HCT116 (cell line): ENCODE measurements around the gene NXN. TPM values are rescaled to one million over a fixed set of nuclear protein-coding genes. Genes with fewer than 3 reads are reported as not detected.

ENCODE experiments used
- ATAC-seq: fragments of 200-7000 bp; cut with Tn5 transposase; 2 replicates; pipeline ENCODE4 v1.9.1; 2020; ENCODE audit warnings: mild to moderate bottlenecking, moderate library complexity
- BruUV-seq: library from RNA; stranded (reverse); fragments of 400-500 nt; replicated peaks from 2 replicates; lab custom pipeline; 2021; lab: Mats Ljungman, UMichigan
- CTCF ChIA-PET: fragments of 300-600 bp; sonication (Branson Sonifier 250); formaldehyde crosslinking; loops from one replicate; lab custom pipeline; 2021; ENCODE audit warnings: antibody characterized with exemption; lab: Charles Lee
- POLR2A ChIA-PET: fragments of 300-600, 350-600 bp; sonication (Branson Sonifier 250); formaldehyde crosslinking; loops from one replicate; lab custom pipeline; 2021; ENCODE audit warnings: antibody characterized with exemption; lab: Charles Lee
- RAD21 ChIA-PET, 2 experiments: fragments of 300-600 bp; sonication (Branson Sonifier 250); formaldehyde crosslinking; loops; one replicate each; lab custom pipeline; 2023; ENCODE audit warnings: low total read pairs in 2 of 2; ENCODE audit not compliant: uncharacterized antibody in 2 of 2, unreplicated experiment in 2 of 2, low non-redundant PET in 1 of 2; lab: Charles Lee
- DNase-seq: peaks from one replicate; pipeline ENCODE4 v3.0.0-alpha.2; 2010; ENCODE audit warnings: low read depth, low spot score
- H2AFZ ChIP-seq: fragments of 200-600 bp; shearing (Covaris generic), sonication (generic); 2 replicates; pipeline ENCODE4 v1.6.1; 2017; ENCODE audit warnings: low read depth, mixed run types, mixed read lengths, antibody characterized with exemption, low read length; ENCODE audit not compliant: poor library complexity, severe bottlenecking
- H3K27ac ChIP-seq: 2 replicates; pipeline ENCODE4 v1.5.1; 2012; ENCODE audit warnings: low read depth, low read length
- H3K27me3 ChIP-seq: fragments of 200-600 bp; sonication (generic); 2 replicates; pipeline ENCODE4 v1.6.1; 2016; ENCODE audit warnings: mixed run types, low read length, mixed read lengths; ENCODE audit not compliant: insufficient read depth
- H3K36me3 ChIP-seq, 2 experiments: fragments of 200-500 bp in 1 of 2; fragments of 200-600 bp in 1 of 2; sonication (Bioruptor generic) in 1 of 2; sonication (generic) in 1 of 2; 2 replicates each; pipeline versions ENCODE4 v1.5.1 to v1.6.1; 2014 to 2016; ENCODE audit warnings: low read length in 2 of 2, inconsistent platforms in 1 of 2, mixed read lengths in 1 of 2, mixed run types in 1 of 2; ENCODE audit not compliant: insufficient read depth in 2 of 2, control insufficient read depth in 1 of 2
- H3K4me1 ChIP-seq, 2 experiments: fragments of 200-600 bp in 1 of 2; sonication (generic) in 1 of 2; 2 replicates each; pipeline versions ENCODE4 v1.5.1 to v1.6.1; 2012 to 2017; ENCODE audit warnings: low read length in 2 of 2, inconsistent platforms in 1 of 2, mild to moderate bottlenecking in 1 of 2, mixed read lengths in 1 of 2, mixed run types in 1 of 2, moderate library complexity in 1 of 2; ENCODE audit not compliant: insufficient read depth in 2 of 2, control insufficient read depth in 1 of 2
- H3K4me2 ChIP-seq: fragments of 200-600 bp; sonication (generic); 2 replicates; pipeline ENCODE4 v1.6.1; 2017; ENCODE audit warnings: mixed run types, low read length, mixed read lengths
- H3K4me3 ChIP-seq, 2 experiments: fragments of 200-600 bp in 1 of 2; sonication (generic) in 1 of 2; replicated peaks in 1 of 2; 2 replicates each; pipeline ENCODE4 v1.5.1; 2011 to 2016; ENCODE audit warnings: low read length in 2 of 2, control low read depth in 1 of 2, low read depth in 1 of 2, mild to moderate bottlenecking in 1 of 2, mixed read lengths in 1 of 2, mixed run types in 1 of 2
- H3K79me2 ChIP-seq: fragments of 200-600 bp; sonication (generic); 2 replicates; pipeline ENCODE4 v1.6.1; 2017; ENCODE audit warnings: mild to moderate bottlenecking, mixed run types, low read length, moderate library complexity, mixed read lengths; ENCODE audit not compliant: insufficient read depth
- H3K9ac ChIP-seq: fragments of 200-600 bp; sonication (generic); 2 replicates; pipeline ENCODE4 v1.6.1; 2016; ENCODE audit warnings: low read length, mixed read lengths
- H3K9me2 ChIP-seq: fragments of 200-600 bp; sonication (generic), shearing (Covaris generic); 2 replicates; pipeline ENCODE4 v1.6.1; 2017; ENCODE audit warnings: mixed run types, mild to moderate bottlenecking, moderate library complexity; ENCODE audit not compliant: insufficient read depth
- H3K9me3 ChIP-seq, 2 experiments: fragments of 200-500 bp in 1 of 2; fragments of 200-600 bp in 1 of 2; sonication (Bioruptor generic) in 1 of 2; sonication (generic) in 1 of 2; 2 replicates each; pipeline ENCODE4 v1.6.1; 2014 to 2017; ENCODE audit warnings: low read length in 2 of 2, mixed read lengths in 2 of 2, inconsistent platforms in 1 of 2, low read depth in 1 of 2, mild to moderate bottlenecking in 1 of 2, mixed run types in 1 of 2, moderate library complexity in 1 of 2; ENCODE audit not compliant: control insufficient read depth in 1 of 2, insufficient read depth in 1 of 2
- H4K20me1 ChIP-seq: fragments of 200-600 bp; sonication (generic), shearing (Covaris generic); 2 replicates; pipeline ENCODE4 v1.6.1; 2017; ENCODE audit warnings: mixed run types, mild to moderate bottlenecking, moderate library complexity; ENCODE audit not compliant: insufficient read depth
- CEBPB ChIP-seq: IDR thresholded peaks from 2 replicates; pipeline ENCODE4 v1.6.1; 2012; ENCODE audit warnings: low read depth
- EGR1 ChIP-seq: IDR thresholded peaks from 2 replicates; pipeline ENCODE4 v1.6.1; 2012; ENCODE audit warnings: low read depth
- EZH2 ChIP-seq: fragments of 200-600 bp; sonication (generic); IDR thresholded peaks from 2 replicates; pipeline ENCODE4 v1.6.1; 2017; ENCODE audit warnings: antibody characterized with exemption, mixed run types
- EZH2phosphoT487 ChIP-seq: fragments of 200-600 bp; IDR thresholded peaks from 2 replicates; pipeline ENCODE4 v1.6.1; 2018; ENCODE audit warnings: antibody characterized with exemption, borderline replicate concordance
- POLR2AphosphoS5 ChIP-seq: IDR thresholded peaks from 2 replicates; pipeline ENCODE4 v1.6.1; 2011; ENCODE audit warnings: mild to moderate bottlenecking, low read depth, low read length, moderate library complexity
- RAD21 ChIP-seq: IDR thresholded peaks from 2 replicates; pipeline ENCODE4 v1.6.1; 2012; ENCODE audit warnings: low read depth, mild to moderate bottlenecking
- intact Hi-C: fragments of 100-400 bp; cut with micrococcal nuclease; formaldehyde crosslinking; loops from 2 replicates; pipeline ENCODE4 v1.10.0; 2022
- total RNA-seq: library from RNA; stranded (reverse); gene quantifications from one replicate; pipeline ENCODE4 v1.2.1, GENCODE V29; 2021; ENCODE audit not compliant: unreplicated experiment
- TF ChIP-seq, protein P1 (sequence below), 3 experiments: fragments of 200-600 bp in 1 of 3; sonication (generic) in 1 of 3; IDR thresholded peaks in 2 of 3; conservative IDR thresholded peaks in 1 of 3; 2 replicates each; pipeline ENCODE4 v1.5.1; 2012 to 2017; ENCODE audit warnings: low read depth in 2 of 3, low read length in 2 of 3, antibody characterized with exemption in 1 of 3, borderline replicate concordance in 1 of 3, control low read depth in 1 of 3, mild to moderate bottlenecking in 1 of 3, mixed read lengths in 1 of 3, mixed run types in 1 of 3, moderate library complexity in 1 of 3; ENCODE audit not compliant: insufficient read depth in 1 of 3
- TF ChIP-seq, protein P2 (sequence below): IDR thresholded peaks from 2 replicates; pipeline ENCODE4 v1.6.1; 2012; ENCODE audit warnings: low read depth

NXN gene
- total RNA-seq, 1 experiment from 2014 or later: 83.7 TPM

DNA sequence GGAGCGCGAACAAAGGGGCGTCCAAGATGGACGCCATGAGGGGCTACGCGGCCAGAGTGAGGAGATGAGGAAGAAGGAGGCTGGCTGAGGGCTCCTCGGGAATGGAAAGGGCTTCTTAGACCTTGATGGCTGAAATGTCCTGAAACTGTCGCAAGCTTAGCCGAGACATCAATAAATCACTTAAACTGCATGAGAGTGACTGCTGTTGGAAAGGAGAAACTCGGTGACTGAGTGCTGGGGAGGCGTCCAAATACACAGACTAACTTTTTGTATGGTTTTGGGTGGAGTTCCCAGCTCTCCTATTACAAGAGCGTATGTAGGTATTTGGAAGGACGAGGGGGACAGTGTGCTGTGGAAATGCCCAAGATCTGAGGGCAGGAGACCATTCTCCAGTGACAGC lies 226.2 kb downstream of the NXN start:
- no peak overlapping the region for H3K9ac ChIP-seq
- ChIA-PET RAD21 (no interaction called here), CTCF (interaction anchor here (1.6 kb wide), 1 partner anchor 341 kb away, joined by 7 read pairs; no protein-coding TSS in a partner anchor), POLR2A (no interaction called here)
- ATAC-seq (no peak), DNase-seq (no peak)
- H3K79me2 ChIP-seq: peaks cover 32% of the 10 kb centered on the region
- no peaks in the 10 kb centered on the region for H3K27me3 ChIP-seq
- no peak overlapping the region for H3K4me3 ChIP-seq
- peaks cover 0 to under 1% of the 10 kb centered on the region in 2 experiments; a peak in 2 of 4 replicates for H3K36me3 ChIP-seq
- no peak overlapping the region for H3K27ac ChIP-seq
- no peak overlapping the region for H2AFZ ChIP-seq
- TF ChIP-seq CEBPB: no peak
- TF ChIP-seq EZH2: no peak
- TF ChIP-seq RAD21: no peak
- no peak for TF ChIP-seq POLR2AphosphoS5
- TF ChIP-seq, protein P1, sequence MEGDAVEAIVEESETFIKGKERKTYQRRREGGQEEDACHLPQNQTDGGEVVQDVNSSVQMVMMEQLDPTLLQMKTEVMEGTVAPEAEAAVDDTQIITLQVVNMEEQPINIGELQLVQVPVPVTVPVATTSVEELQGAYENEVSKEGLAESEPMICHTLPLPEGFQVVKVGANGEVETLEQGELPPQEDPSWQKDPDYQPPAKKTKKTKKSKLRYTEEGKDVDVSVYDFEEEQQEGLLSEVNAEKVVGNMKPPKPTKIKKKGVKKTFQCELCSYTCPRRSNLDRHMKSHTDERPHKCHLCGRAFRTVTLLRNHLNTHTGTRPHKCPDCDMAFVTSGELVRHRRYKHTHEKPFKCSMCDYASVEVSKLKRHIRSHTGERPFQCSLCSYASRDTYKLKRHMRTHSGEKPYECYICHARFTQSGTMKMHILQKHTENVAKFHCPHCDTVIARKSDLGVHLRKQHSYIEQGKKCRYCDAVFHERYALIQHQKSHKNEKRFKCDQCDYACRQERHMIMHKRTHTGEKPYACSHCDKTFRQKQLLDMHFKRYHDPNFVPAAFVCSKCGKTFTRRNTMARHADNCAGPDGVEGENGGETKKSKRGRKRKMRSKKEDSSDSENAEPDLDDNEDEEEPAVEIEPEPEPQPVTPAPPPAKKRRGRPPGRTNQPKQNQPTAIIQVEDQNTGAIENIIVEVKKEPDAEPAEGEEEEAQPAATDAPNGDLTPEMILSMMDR (IDR thresholded peaks at IDR 0.05 in 2 of 3, conservative IDR thresholded peaks at IDR 0.05 in 1 of 3; ENCODE audit: borderline replicate concordance in 1 of 3, insufficient read depth in 1 of 3, low read depth in 2 of 3, low read length in 2 of 3): no peak
- TF ChIP-seq, protein P2, sequence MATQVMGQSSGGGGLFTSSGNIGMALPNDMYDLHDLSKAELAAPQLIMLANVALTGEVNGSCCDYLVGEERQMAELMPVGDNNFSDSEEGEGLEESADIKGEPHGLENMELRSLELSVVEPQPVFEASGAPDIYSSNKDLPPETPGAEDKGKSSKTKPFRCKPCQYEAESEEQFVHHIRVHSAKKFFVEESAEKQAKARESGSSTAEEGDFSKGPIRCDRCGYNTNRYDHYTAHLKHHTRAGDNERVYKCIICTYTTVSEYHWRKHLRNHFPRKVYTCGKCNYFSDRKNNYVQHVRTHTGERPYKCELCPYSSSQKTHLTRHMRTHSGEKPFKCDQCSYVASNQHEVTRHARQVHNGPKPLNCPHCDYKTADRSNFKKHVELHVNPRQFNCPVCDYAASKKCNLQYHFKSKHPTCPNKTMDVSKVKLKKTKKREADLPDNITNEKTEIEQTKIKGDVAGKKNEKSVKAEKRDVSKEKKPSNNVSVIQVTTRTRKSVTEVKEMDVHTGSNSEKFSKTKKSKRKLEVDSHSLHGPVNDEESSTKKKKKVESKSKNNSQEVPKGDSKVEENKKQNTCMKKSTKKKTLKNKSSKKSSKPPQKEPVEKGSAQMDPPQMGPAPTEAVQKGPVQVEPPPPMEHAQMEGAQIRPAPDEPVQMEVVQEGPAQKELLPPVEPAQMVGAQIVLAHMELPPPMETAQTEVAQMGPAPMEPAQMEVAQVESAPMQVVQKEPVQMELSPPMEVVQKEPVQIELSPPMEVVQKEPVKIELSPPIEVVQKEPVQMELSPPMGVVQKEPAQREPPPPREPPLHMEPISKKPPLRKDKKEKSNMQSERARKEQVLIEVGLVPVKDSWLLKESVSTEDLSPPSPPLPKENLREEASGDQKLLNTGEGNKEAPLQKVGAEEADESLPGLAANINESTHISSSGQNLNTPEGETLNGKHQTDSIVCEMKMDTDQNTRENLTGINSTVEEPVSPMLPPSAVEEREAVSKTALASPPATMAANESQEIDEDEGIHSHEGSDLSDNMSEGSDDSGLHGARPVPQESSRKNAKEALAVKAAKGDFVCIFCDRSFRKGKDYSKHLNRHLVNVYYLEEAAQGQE: no peak
- no peak for TF ChIP-seq EGR1
- TF ChIP-seq EZH2phosphoT487: no peak
- BruUV-seq: no TSS peak
- intact Hi-C loops: no loop called here
- H3K4me1 ChIP-seq: peaks cover 12 to 19% of the 10 kb centered on the region in 2 experiments
- H3K4me2 ChIP-seq: no peak overlapping the region
- H3K9me2 ChIP-seq: no peaks in the 10 kb centered on the region
- no peaks in the 10 kb centered on the region for H3K9me3 ChIP-seq
- no peaks in the 10 kb centered on the region for H4K20me1 ChIP-seq
